HG02588 (cell line): ENCODE measurements around the gene ADARB1.

ENCODE experiments used
- ATAC-seq: cut with Tn5 transposase; IDR thresholded peaks from one replicate; pipeline ENCODE4 v1.9.1; 2021; ENCODE audit warnings: mild to moderate bottlenecking, moderate library complexity; ENCODE audit not compliant: unreplicated experiment

Gene ADARB1

GRCh38 chr21:45074818-45075595 lies 627 bp downstream of the ADARB1 start:
- peak; percentile 24 for ATAC-seq

DNA sequence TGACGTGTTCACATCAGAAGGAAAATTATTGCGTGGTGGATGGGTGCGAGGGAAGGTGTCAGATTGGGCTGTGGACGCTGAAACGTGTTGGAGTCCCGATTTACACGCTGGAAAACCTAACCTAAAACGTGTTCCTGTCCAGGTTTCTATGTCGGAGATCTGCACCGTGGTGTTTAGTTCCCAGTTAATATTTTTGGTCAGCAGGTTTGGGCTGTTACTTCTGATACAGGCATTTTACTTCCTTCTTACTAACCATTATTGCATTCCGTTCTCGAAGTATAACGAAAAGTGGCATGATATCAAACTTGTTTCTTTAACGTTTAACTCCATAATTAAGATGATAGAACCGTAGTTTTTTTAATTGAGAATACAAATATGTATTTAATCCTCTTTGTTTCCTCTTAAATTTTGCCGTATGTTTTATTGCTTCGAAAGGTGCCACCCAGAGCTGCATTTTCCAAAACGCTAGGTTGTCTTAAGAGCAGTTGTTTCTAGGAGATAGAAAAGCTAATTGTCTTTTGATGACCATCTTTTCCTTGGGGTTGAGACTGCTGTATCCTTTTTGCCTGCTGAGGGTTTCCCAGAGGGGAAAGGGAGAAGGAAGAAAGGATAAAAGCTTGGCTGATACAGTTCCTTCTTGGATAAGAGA lies 1.3 kb downstream of the ADARB1 start:
- ATAC-seq, result no peak

DNA sequence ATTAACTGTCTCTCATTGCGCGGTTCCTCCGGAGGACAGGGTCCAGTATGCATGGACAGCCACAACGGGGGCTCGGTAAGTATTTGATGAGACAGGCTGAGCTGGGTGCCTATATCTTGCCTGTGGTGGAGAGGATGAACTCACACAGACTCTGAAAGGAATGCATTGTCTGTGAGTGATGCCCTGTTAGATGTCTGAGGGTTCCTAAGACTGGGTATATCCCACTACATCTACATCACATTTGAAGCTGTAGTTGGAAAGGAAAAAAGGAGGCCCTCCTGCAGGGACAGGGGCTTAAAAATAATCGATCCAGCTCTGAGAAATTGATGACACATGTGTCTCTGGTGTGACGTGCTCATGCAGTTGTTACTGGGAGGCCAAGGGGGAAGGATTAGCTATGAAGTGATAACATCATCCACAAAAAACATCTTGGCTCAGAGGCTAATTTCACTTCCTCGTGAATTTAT lies 1.9 kb downstream of the ADARB1 start:
- ATAC-seq, result no peak

DNA sequence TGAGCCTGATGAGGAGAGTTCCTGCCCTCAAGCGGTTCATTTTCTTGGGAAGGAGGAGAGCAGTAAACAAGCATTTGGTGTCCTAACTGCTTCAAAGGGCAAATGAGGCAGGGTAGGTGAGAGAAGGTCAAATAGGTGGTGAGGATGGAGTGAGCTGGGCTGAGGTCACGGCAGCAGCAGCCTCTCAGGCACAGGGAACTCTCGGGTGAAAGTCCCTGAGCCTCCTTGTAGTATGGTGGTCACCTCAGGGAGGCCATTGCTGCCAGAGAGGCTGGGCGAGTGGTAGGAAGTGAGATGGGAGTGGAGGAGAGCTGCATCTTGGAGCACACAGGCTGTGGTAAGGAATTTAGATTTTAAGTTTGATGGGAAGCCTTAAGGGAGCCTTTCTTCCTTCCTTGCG lies 4.0 kb downstream of the ADARB1 start:
- no peak for ATAC-seq

- ATAC-seq, result no peak
Observed at GRCh38 chr21:45078877-45079281, 4.5 kb downstream of the ADARB1 start.

DNA sequence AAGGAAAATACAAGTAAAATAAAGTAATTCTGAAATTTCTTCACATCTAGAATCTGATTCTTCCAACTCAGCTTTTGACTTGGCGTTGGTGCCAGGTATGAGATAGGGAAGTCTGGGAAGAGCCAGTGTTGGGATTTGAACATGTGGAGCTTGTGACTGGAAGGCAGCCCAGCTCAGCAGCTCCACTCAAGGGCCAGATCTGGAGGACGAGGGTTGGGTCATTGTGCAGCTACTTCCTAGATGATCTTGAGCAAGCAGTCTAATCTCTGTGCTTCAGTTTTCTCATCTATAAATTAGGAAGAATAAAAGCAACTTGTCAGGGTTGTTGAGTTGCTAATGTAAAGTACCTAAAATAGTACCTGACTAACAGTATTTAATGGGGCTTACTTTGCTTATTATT lies 5.0 kb downstream of the ADARB1 start:
- ATAC-seq, result no peak

GRCh38 chr21:45080232-45080631 lies 5.9 kb downstream of the ADARB1 start:
- no peak for ATAC-seq

DNA sequence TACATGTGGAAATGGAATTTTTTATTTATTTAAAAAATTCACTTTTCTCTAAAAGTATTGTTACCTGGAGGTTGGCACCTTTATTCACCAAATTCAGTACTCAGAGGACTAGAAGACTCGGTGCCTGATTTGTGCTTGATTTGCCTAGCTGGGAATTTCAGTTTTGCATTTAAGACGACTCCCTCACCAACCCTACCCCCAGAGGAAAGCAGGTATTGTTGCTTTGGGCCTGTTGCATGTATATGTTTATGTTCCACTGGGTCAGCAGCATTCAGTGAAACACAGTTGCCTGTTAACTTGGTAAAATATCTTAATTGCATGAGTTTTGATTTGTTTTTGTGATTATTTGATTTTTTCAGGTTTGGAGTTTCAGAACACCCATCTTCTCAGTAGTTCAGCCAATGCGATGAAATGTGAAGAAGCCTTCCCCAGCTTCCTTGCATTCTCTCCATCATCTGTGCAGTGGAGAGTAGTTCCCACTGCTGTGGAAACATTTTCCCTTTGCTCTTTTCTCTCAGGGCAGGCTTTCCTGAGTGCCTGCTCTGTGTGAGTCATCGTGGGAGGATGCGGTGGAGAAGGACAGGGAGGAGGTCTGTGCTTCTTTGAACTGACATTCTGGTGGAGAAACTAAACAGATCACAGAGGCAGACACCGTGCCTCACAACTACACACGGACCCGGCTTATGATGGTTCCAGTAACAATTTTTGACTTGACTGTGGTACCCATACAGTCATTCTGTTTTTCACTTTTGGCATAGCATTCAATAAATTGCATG lies 6.4 kb downstream of the ADARB1 start:
- no peak for ATAC-seq

DNA sequence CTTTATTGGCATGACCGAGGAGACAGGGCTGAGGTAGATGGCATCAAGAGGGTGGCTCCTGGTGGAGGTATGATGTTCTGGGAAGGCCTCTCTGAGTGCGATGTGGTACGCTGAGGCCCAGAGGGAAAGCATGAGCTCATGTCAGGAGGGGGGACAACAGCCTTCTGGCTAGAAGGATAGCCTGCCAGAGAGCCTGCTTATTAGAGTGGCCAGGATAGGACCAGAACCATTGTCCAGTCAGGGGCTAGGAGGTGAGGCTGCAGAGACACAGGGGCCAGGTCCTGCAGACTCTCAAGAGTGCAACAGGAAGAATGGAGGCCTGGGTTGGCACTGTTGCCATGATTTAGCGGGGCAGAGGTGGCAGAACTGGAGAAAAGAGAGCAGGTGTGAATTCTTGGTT lies 7.3 kb downstream of the ADARB1 start:
- no peak for ATAC-seq

DNA sequence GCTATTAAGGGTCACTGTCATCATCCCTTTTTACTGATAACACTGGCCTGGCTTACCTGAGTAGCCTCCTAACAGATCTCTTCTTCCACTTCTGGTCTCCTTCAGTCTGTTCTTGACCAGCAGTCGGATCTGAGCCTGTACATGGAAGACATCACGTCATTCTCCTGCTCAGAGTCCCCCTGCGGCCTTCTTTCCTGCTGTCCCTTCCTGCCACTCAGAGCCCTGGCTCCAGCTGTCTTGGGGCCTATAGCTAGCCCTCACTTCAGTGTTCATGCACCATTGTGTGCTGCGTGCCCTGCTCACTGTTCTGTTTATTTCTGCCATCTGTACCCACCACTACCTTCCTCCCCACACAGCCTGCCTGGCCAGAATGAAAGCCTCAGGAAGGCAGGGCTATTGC lies 8.4 kb downstream of the ADARB1 start:
- ATAC-seq, result no peak

- ATAC-seq, result no peak
Observed at GRCh38 chr21:45084121-45084520, 9.7 kb downstream of the ADARB1 start.

DNA sequence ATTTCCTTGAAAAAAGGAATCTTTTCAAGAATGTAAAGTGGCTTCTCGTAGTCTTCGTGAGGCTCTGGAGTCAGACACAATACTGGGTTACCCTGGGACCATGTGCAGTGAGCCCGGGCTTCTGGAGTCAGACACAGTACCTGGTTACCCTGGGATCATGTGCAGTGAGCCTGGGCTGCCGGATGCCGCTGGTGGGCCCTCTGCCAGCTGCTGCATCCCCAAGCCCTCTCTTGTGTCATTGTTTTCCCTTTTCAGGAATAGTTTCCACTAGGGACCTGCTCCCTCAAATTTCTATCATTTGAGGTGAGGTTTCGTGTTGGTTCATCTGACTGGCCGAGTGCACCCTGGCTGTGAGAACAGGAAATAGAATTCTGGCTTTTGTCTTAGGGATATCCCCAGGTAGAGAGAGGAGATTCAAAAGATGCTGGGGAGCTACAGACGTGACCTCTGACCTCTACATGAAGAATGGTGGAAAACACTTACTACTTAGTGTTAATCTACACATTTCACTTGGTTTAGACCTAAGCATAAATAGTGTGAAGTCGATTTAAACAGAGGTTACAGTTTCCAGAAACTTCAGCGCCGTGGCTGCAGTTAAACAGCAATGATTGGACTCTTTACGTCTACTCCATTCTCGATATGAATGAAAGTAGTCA lies 10.6 kb downstream of the ADARB1 start:
- no peak for ATAC-seq

DNA sequence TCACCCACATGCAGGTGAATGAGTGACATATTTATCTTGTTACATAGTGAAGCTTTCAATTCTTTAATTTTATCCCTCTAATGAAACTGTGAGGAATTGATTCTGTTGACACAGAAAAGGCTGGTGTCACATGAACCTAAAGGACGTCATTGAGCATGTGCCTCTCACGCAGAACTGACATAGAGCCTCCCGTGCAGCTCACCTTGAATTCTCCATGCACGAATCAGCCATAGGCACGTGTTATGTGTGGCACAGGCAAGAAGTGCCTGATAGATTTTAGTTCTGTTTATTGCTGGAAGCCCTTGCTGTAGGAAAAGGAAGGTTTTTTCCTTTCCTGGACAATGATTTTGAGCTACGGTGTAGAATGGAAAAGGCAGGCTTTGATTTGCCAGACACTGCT lies 11.3 kb downstream of the ADARB1 start:
- ATAC-seq, result no peak

GRCh38 chr21:45086337-45086958 lies 12.1 kb downstream of the ADARB1 start:
- no peak for ATAC-seq

DNA sequence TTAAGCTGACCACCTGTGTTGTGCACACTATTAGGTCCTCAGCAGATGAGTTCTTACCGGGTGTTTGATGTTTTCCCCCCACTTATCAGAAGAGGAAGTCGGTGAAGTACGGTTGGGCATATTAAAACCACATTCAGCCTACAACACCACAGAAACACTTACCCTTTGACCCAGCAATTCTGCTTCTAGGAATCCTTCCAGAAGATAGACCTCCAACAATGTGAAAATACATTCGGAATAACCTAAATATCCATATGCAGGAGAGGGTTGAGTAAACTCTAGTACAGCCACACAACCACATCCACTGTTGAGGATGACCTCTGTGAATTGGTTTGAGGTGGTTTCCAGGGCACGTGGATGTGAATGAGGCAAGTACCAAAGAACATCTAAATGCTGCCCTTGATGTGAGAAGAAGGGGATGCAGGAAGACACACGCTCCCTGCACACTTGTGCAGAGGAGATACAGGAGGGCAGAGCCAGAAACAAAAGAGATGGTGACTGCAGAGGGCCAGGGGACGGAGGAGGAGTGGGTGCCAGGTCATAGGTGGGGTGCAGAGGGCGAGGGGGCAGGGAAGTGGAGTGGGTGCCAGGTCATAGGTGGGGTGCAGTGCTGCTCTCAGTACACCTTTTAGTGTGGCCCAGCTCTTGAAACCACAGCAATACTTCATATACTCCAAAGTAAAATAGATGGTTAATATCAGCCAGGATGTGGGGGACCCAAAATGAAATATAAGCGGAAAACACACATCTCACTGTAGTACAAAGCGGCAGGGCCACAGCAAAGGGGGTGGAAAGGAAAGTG lies 12.8 kb downstream of the ADARB1 start:
- ATAC-seq, result no peak

GRCh38 chr21:45088116-45088515 lies 13.7 kb downstream of the ADARB1 start:
- no peak for ATAC-seq

DNA sequence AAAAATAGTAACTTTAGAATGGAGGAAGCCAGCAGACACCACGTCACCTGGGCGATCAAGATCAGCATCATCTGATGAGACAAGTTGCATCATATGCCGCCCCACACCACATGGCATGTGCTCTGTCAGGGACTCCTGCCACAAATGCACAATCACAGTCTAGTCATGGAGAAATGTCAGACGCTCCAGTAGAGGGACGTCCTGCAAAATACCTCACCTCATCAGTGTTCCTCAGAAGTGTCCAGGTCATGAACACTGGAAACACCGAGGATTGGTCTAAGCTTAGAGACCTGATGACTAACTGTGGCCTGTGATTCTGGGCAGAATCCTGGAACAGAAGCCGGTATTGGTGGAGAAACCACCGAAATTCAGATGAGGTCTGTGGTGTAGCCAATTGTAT lies 14.3 kb downstream of the ADARB1 start:
- no peak for ATAC-seq

DNA sequence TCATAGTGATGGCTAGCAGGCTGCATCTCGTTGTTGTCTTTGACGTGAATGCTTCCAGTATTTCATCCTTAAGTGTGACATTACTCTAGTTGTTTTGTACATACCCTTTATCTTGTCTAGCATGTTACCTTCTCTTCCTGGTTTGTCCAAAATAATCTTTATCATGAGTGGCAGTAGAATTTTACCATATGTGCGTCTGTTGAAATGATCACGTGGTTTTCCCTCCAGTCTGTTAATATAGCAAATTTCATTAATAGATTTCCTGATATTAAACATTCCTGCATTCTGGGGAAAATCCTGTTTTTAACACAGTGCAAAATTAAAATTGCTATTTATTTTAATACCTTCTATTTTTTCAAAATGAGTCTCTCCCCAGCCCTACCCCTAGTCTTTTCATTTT lies 15.6 kb downstream of the ADARB1 start:
- no peak for ATAC-seq

GRCh38 chr21:45090966-45091365 lies 16.6 kb downstream of the ADARB1 start:
- no peak for ATAC-seq
